ENCODE results near the gene EIF4E1B. TPM values are rescaled to one million over a fixed set of nuclear protein-coding genes. Genes with fewer than 3 reads are reported as not detected.

EIF4E1B gene
- total and polyA plus RNA-seq, 4 donors = not detected

- WGBS = 59% methylated on average over 7 of the region's 7 CpGs
- H3K27ac ChIP-seq (ENCODE audit: low read depth in 1 of 2, low read length in 2 of 2) = no peak overlapping the region
- no peak overlapping the region for H3K9ac ChIP-seq (ENCODE audit: low read depth in 1 of 2, low read length in 2 of 2)
- H3K36me3 ChIP-seq (ENCODE audit: control insufficient read depth in 4 of 4, insufficient read depth in 3 of 4, low read depth in 1 of 4, low read length in 3 of 4) = no peaks in the 10 kb centered on the region
- no peak for TF ChIP-seq GABPA (IDR thresholded peaks at IDR 0.05 in 1 of 2, conservative IDR thresholded peaks at IDR 0.05 in 1 of 2)
- TF ChIP-seq YY1 (IDR thresholded peaks at IDR 0.05) = no peak
- TF ChIP-seq NR2F2 (IDR thresholded peaks at IDR 0.05) = no peak
- TF ChIP-seq HNF4A (conservative IDR thresholded peaks at IDR 0.05) = no peak
- TF ChIP-seq EGR1 (IDR thresholded peaks at IDR 0.05; ENCODE audit: low read depth in 2 of 2) = no peak
- TF ChIP-seq MAX (IDR thresholded peaks at IDR 0.05) = no peak
- no peak for TF ChIP-seq HNF4G (IDR thresholded peaks at IDR 0.05)
- TF ChIP-seq JUND (IDR thresholded peaks at IDR 0.05) = no peak
- TF ChIP-seq ATF3 (IDR thresholded peaks at IDR 0.05) = no peak
- TF ChIP-seq FOXA1 (IDR thresholded peaks at IDR 0.05) = no peak
- no peak for TF ChIP-seq CTCF (IDR thresholded peaks at IDR 0.05; ENCODE audit: low read depth, low read length, missing input control)
- no peak for TF ChIP-seq SP1 (IDR thresholded peaks at IDR 0.05)
- TF ChIP-seq ZBTB33 (IDR thresholded peaks at IDR 0.05) = no peak
- no peak for TF ChIP-seq FOXA2 (IDR thresholded peaks at IDR 0.05)
- TF ChIP-seq TAF1 (conservative IDR thresholded peaks at IDR 0.05) = no peak
- no peak for TF ChIP-seq RXRA (IDR thresholded peaks at IDR 0.05)
- no peak for TF ChIP-seq RAD21 (IDR thresholded peaks at IDR 0.05)
- TF ChIP-seq REST (IDR thresholded peaks at IDR 0.05) = no peak
- H3K4me1 ChIP-seq (ENCODE audit: control insufficient read depth in 4 of 4, insufficient read depth in 4 of 4, low read length in 3 of 4) = peaks cover 0 to 5% (median 5%) of the 10 kb centered on the region in 4 donors
- H3K9me3 ChIP-seq (ENCODE audit: control insufficient read depth in 4 of 4, low read length in 3 of 4) = no peaks in the 10 kb centered on the region
- H3K4me3 ChIP-seq (ENCODE audit: low read depth in 1 of 3, low read length in 3 of 3) = no peak overlapping the region
- H3K27me3 ChIP-seq (ENCODE audit: control insufficient read depth in 4 of 4, insufficient read depth in 4 of 4, low read length in 3 of 4) = peaks cover 4 to 27% (median 7%) of the 10 kb centered on the region in 4 donors
- DNase-seq (ENCODE audit: low spot score) = no peak
Observed at GRCh38 chr5:176626876-176627236, 3.6 kb upstream of the EIF4E1B start.

All from liver (tissue), 9 donors.